Measurements from ENCODE around the gene GEMIN4. TPM values are rescaled to one million over a fixed set of nuclear protein-coding genes. Genes with fewer than 3 reads are reported as not detected.
A peak's percentile ranks its signal among the peaks of the same experiment; 100 is the strongest.
"Not testable (repeated sequence)": the region's sequence is repeated elsewhere in the genome, so short reads cannot be mapped to it uniquely, and the experiment has no call there.

Gene GEMIN4
- total and polyA plus RNA-seq, 8 donors: 6.3 to 13.1 (median 8.0) TPM

GRCh38 chr17:704111-704864, 47.8 kb downstream of the GEMIN4 start:
- ATAC-seq (no peak), FAIRE-seq (no peak), DNase-seq (no peak)
- Histone ChIP-seq H3K27me3 (no peaks in the 10 kb centered on the region), H3K9me3 (no peaks in the 10 kb centered on the region), H3K36me3 (peaks cover 0 to 14% (median 3%) of the 10 kb centered on the region in 3 donors), H3K27ac (peak overlapping the region in 1 of 4 donors; percentile 4), H3K4me3 (no peak overlapping the region), H3K4me1 (no peaks in the 10 kb centered on the region)
- whole genome bisulfite sequencing, 2 donors: 71 to 79% methylated on average over 4 of the region's 4 CpGs
- intact Hi-C loops (cut with DNase I): loop anchor here in 1 of 3 donors (5.0 kb wide), 1 partner anchor 292 kb away; a partner anchor contains a TSS
- no peak for TF ChIP-seq CTCF (IDR thresholded peaks at IDR 0.05)

- TF ChIP-seq CTCF (IDR thresholded peaks at IDR 0.05): no peak
- ATAC-seq (no peak), DNase-seq (no peak), FAIRE-seq (no peak)
- H3K27me3 ChIP-seq: no peaks in the 10 kb centered on the region
- no peaks in the 10 kb centered on the region for H3K4me1 ChIP-seq
- peaks cover 0 to 5% (median 0%) of the 10 kb centered on the region in 3 donors for H3K36me3 ChIP-seq
- no peak overlapping the region for H3K27ac ChIP-seq
- WGBS, 2 donors: 78 to 80% methylated on average over 12 of the region's 12 CpGs
- H3K4me3 ChIP-seq: no peak overlapping the region
- intact Hi-C loops (cut with DNase I): loop anchor here in 1 of 3 donors (5.0 kb wide), 1 partner anchor 291 kb away; a partner anchor contains a TSS
- H3K9me3 ChIP-seq: no peaks in the 10 kb centered on the region
Measured at GRCh38 chr17:703081-703875, 48.8 kb downstream of the GEMIN4 start.

- ATAC-seq: peak in 3 of 4 donors; percentile 65 to 74 (median 68)
- Histone ChIP-seq H3K27me3 (no peaks in the 10 kb centered on the region), H3K4me1 (no peaks in the 10 kb centered on the region), H3K9me3 (no peaks in the 10 kb centered on the region), H3K4me3 (no peak overlapping the region), H3K36me3 (peaks cover 0 to 5% (median 0%) of the 10 kb centered on the region in 3 donors), H3K27ac (no peak overlapping the region)
- FAIRE-seq: peak; percentile 98
- 48 to 50% methylated on average over 1 of the region's 1 CpG for WGBS, 2 donors
- intact Hi-C loops (cut with DNase I): loop anchor here in 1 of 3 donors (5.0 kb wide), 1 partner anchor 288 kb away; a partner anchor contains a TSS
- DNase-seq: no peak
- peak; percentile 40 to 59 (median 54) for TF ChIP-seq CTCF (IDR thresholded peaks at IDR 0.05)
Measured at GRCh38 chr17:700504-701094, 51.5 kb downstream of the GEMIN4 start.

GRCh38 chr17:699345-699744, 52.7 kb downstream of the GEMIN4 start:
- intact Hi-C loops (cut with DNase I): no loop called here
- no peak overlapping the region for H3K27ac ChIP-seq
- H3K4me3 ChIP-seq: no peak overlapping the region

GRCh38 chr17:698096-698495, 54.0 kb downstream of the GEMIN4 start:
- H3K4me3 ChIP-seq; H3K27me3 ChIP-seq; DNase-seq; H3K4me1 ChIP-seq; intact Hi-C loops (cut with DNase I); H3K27ac ChIP-seq; H3K9me3 ChIP-seq; FAIRE-seq; ATAC-seq: not testable (repeated sequence)
- peaks cover 0 to 25% (median 0%) of the 10 kb centered on the region in 3 donors for H3K36me3 ChIP-seq
- 81 to 91% methylated on average over 2 of the region's 2 CpGs for WGBS, 2 donors

More at GRCh38 chr17:699345-699744, 52.7 kb downstream of the GEMIN4 start:
- Histone ChIP-seq H3K9me3 (no peaks in the 10 kb centered on the region), H3K4me1 (no peaks in the 10 kb centered on the region), H3K27me3 (no peaks in the 10 kb centered on the region), H3K36me3 (peaks cover 0 to 18% (median 0%) of the 10 kb centered on the region in 3 donors)
- DNase-seq (no peak), FAIRE-seq (no peak), ATAC-seq (peak in 2 of 4 donors; percentile 53 to 54)
- TF ChIP-seq CTCF (IDR thresholded peaks at IDR 0.05): no peak
- WGBS, 2 donors: 72 to 76% methylated on average over 7 of the region's 7 CpGs
